Liver (tissue), 3 donors: ENCODE measurements around the gene RASA1.

Experiments
- ATF3 ChIP-seq: IDR thresholded peaks from 2 replicates; pipeline ENCODE4 v1.6.1; 2016; ENCODE audit warnings: antibody characterized with exemption
- CTCF ChIP-seq: fragments of 150-350 bp; IDR thresholded peaks from 2 replicates; pipeline ENCODE4 v1.5.1; 2017; ENCODE audit warnings: improper control_type of control experiment, low read depth, low read length; ENCODE audit not compliant: missing input control
- EGR1 ChIP-seq, 2 donors: IDR thresholded peaks; 2 replicates each; pipeline ENCODE4 v1.6.1; 2016 to 2018; ENCODE audit warnings: antibody characterized with exemption in 2 of 2, low read depth in 2 of 2
- FOXA1 ChIP-seq: IDR thresholded peaks from 2 replicates; pipeline ENCODE4 v1.6.1; 2016; ENCODE audit warnings: antibody characterized with exemption
- GABPA ChIP-seq, 2 donors: IDR thresholded peaks in 1 of 2; conservative IDR thresholded peaks in 1 of 2; 2 replicates each; pipeline ENCODE4 v1.6.1; 2016; ENCODE audit warnings: antibody characterized with exemption in 2 of 2, mild to moderate bottlenecking in 1 of 2, moderate library complexity in 1 of 2
- HNF4G ChIP-seq: IDR thresholded peaks from 2 replicates; pipeline ENCODE4 v1.6.1; 2016; ENCODE audit warnings: antibody characterized with exemption
- MAX ChIP-seq: IDR thresholded peaks from 2 replicates; pipeline ENCODE4 v1.6.1; 2016; ENCODE audit warnings: antibody characterized with exemption
- NR2F2 ChIP-seq: IDR thresholded peaks from 2 replicates; pipeline ENCODE4 v1.6.1; 2016; ENCODE audit warnings: antibody characterized with exemption
- RAD21 ChIP-seq, 2 donors: IDR thresholded peaks; 2 replicates each; pipeline ENCODE4 v1.6.1; 2016; ENCODE audit warnings: antibody characterized with exemption in 2 of 2, mild to moderate bottlenecking in 2 of 2
- REST ChIP-seq: IDR thresholded peaks from 2 replicates; pipeline ENCODE4 v1.6.1; 2016; ENCODE audit warnings: antibody characterized with exemption, mild to moderate bottlenecking
- SP1 ChIP-seq: IDR thresholded peaks from 2 replicates; pipeline ENCODE4 v1.6.1; 2018; ENCODE audit warnings: antibody characterized with exemption, mild to moderate bottlenecking
- TAF1 ChIP-seq: conservative IDR thresholded peaks from 2 replicates; pipeline ENCODE4 v1.6.1; 2016; ENCODE audit warnings: antibody characterized with exemption, mild to moderate bottlenecking
- YY1 ChIP-seq: IDR thresholded peaks from 2 replicates; pipeline ENCODE4 v1.6.1; 2016; ENCODE audit warnings: antibody characterized with exemption, mild to moderate bottlenecking
- ZBTB33 ChIP-seq: IDR thresholded peaks from 2 replicates; pipeline ENCODE4 v1.6.1; 2016; ENCODE audit warnings: antibody characterized with exemption
- donor health status: healthy.
- donor health status: healthy.

- TF ChIP-seq CTCF (no peak), EGR1 (IDR thresholded peaks at IDR 0.05; ENCODE audit: low read depth in 2 of 2) (no peak), REST (no peak), MAX (no peak), RAD21 (IDR thresholded peaks at IDR 0.05) (no peak), GABPA (IDR thresholded peaks at IDR 0.05 in 1 of 2, conservative IDR thresholded peaks at IDR 0.05 in 1 of 2) (no peak), FOXA1 (no peak), ATF3 (no peak), YY1 (no peak), SP1 (no peak), NR2F2 (no peak), ZBTB33 (no peak), TAF1 (no peak), HNF4G (no peak)
These were observed 170.0 kb downstream of the RASA1 start for GRCh38 chr5:87437724-87438123.
